ENCODE measurements around the gene INCA1. TPM values are rescaled to one million over a fixed set of nuclear protein-coding genes. Genes with fewer than 3 reads are reported as not detected.

The INCA1 gene, protein sequence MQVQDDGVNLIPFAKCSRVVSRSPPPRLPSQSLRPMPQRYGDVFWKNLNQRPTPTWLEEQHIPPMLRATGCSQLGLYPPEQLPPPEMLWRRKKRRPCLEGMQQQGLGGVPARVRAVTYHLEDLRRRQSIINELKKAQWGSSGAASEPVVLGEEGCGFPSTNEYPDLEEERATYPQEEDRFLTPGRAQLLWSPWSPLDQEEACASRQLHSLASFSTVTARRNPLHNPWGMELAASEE
- total RNA-seq (2014; rRNA removed; shearing (Covaris generic)), result 0.72 TPM in 1 of 2 replicates, not detected in the other

GRCh38 chr17:4997302-4998026, at the start of gene INCA1, which contains the start of gene KIF1C:
TSS of gene INCA1 (minus strand) at chr17:4997522. CDS start at chr17:4994437, 3,085 bp downstream.
TSS of gene KIF1C (plus strand) at chr17:4997950. CDS start at chr17:5000247, 2,297 bp downstream.

GRCh38 chr17:5035315-5035714, 38.0 kb upstream of the INCA1 start, which contains the start of gene SLC52A1:
TSS of gene SLC52A1 (minus strand) at chr17:5035426. CDS start at chr17:5034606, 820 bp downstream.

DNA sequence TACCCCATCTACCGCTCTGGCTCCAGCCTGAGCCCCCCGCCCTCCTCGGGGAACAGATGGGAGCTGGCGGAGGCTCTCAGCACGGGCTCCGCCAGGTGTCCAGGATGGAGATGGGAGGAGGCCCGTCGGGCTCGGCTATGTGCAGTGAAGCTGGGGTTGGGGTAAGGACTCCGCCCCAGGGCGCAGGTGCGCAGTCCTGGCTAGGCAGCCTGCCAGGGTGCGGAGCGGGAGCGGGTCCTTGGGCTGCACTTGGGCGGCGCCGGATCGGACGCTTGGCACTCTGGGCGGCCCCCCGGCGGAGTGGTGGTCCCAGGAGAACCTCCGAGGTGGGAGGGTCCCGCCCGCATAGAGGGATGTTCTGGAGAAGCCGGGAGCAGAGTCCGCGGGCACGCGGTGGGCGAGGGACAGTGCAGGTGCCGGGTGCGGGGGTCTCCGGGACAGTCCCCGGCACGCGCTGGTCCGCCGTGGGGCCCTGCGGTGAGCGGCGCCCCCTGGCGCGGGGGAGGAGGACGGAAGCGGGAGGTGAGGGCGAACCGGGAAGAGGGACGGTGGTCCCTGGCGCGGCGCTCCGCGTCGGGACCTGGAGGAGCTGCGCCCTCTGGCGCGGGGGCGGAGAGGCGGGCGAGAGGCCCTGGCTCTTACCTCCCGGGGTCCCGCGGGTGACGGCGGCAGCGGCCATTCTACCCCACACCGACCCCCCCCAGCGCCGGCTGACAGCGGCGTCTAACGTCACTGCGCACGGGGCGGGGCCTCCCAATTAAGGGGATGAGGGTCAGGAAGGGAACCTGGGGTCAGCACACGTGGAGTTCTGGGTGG, 10.2 kb downstream of the INCA1 start, which contains the start of gene CAMTA2:
Gene CAMTA2, minus strand, starts transcription at position 725 of the 816 bp plus-strand sequence. CDS start 1,453 bp downstream, outside the sequence.

DNA sequence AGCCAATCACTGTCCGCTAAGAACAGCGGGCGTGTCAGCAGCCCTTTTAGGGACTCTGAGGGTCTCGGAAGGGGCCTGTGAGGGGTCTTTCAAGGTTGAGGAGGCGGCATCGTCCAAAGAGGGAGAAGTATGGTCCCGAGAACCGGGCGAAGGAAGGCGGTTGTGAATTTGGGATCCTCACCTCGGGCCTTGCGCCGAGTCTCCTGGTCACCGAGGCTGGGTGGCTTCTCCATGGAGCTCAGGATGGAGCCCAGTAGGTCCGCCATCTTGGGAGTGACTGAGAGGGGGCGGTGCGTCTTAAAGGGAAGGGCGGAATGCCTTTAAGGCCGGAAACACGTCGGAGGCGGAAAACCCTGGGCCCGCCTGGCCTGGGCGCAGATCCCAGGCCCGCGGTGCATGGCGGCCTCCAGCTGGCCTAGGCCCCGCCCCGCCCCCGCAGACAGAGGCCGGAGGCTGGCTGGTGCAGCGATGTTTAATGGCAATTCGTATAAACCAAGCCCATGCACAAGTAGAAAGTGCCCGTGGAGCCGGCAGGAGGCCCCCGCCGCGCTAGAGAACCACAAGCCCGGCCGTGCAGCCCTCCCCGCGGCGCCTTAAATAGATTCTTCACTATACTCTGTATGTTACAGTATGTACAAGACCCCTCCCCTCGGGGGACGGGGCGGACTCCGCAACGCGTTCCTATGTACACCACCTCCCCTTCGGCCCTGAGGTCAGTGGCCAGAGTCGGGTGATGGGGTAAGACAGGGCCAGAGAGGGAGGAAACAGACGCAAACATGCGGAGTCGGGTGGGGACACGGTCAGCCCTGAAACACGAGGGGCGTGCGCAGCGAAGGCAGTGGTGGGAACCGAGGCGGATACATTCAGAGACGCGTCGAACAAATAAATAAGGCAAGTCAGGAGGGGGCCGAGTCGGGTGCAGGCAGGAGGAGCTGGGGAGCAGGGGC, 29.5 kb downstream of the INCA1 start, which contains the start of gene SPAG7:
Gene SPAG7, minus strand, starts transcription at position 279 of the 947 bp plus-strand sequence. Its CDS starts 13 bp downstream, at position 266.

GRCh38 chr17:4950746-4951204, 46.5 kb downstream of the INCA1 start, which contains the start of gene ENO3:
TSS of gene ENO3 (plus strand) at chr17:4951119. CDS start at chr17:4951830, 711 bp downstream.

GRCh38 chr17:4948166-4948930, 49.0 kb downstream of the INCA1 start, which contains the start of gene PFN1:
TSS of gene PFN1 (minus strand) at chr17:4948530. CDS start at chr17:4948394, 136 bp downstream.

DNA sequence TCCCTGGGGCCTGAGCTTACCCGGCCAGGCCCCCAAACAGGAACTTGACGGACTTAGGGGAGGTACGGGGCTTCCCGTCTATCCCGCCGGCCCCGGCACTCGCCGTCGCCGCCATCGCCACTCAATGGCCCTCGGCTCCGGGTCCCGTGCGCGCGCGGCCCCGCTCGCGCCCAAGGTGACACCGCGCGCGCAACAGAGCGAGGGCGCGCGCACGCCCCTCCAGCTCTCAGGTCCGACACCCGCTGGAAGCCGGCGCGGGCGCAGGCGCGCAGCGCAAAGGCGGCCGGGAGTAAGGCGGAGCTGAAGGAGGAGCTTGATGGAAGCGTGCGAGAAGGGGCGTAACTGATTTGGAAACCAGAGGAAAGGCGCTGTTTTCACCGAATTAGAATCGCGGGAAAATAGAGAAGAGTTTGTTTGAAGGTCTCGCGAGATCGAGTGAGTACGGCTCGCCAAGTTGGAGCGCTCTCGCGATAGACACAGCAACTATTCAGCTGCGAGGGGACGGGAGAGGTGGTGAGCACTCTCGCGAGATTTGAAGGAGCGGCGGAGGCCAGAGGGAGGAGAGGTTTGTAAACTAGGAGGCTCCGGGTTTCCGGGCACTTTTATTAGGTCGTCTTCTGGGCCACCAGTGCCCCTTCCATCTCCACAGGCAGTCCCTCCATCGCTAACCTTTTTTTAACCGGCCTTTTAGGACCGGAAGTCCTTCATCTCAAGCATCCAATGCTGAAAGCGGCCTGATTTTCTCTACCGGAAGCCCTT, 57.3 kb downstream of the INCA1 start, which contains the start of the genes RNF167 and SLC25A11:
Gene RNF167, plus strand, starts transcription at position 473 of the 759 bp plus-strand sequence. CDS start 642 bp downstream, outside the sequence.
Gene SLC25A11, minus strand, starts transcription at position 251 of the 759 bp plus-strand sequence. Its CDS starts 136 bp downstream, at position 115.

Small RNA genes within 50 kb of the gene (small RNA-seq; reads per million reads assigned to genes)
- not detected for gene MIR6864
- not detected for gene MIR6865

Other genes starting within 250 kb of the INCA1 start
- gene TM4SF5, start 225.6 kb downstream of the INCA1 start, total RNA-seq (2014; rRNA removed; shearing (Covaris generic)), result not detected in 2 replicates
- 0.26 TPM in 1 of 2 replicates, not detected in the other for gene VMO1, start 211.2 kb downstream of the INCA1 start, total RNA-seq (2014; rRNA removed; shearing (Covaris generic))
- gene GLTPD2, start 208.6 kb downstream of the INCA1 start, total RNA-seq (2014; rRNA removed; shearing (Covaris generic)), result not detected in 2 replicates
- 200 and 223 TPM in 2 replicates for gene PSMB6, start 201.4 kb downstream of the INCA1 start, total RNA-seq (2014; rRNA removed; shearing (Covaris generic))
- 19.5 and 26.8 TPM in 2 replicates for gene PLD2, start 190.4 kb downstream of the INCA1 start, total RNA-seq (2014; rRNA removed; shearing (Covaris generic))
- gene MINK1, start 164.2 kb downstream of the INCA1 start, total RNA-seq (2014; rRNA removed; shearing (Covaris generic)), result 33.7 and 33.8 TPM in 2 replicates
- 0.45 and 0.53 TPM in 2 replicates for gene C17orf107, start 98.0 kb downstream of the INCA1 start, total RNA-seq (2014; rRNA removed; shearing (Covaris generic))
- 0.19 and 0.38 TPM in 2 replicates for gene CHRNE, start 94.4 kb downstream of the INCA1 start, total RNA-seq (2014; rRNA removed; shearing (Covaris generic))
- gene GP1BA, start 65.2 kb downstream of the INCA1 start, total RNA-seq (2014; rRNA removed; shearing (Covaris generic)), result not detected in 2 replicates
- 83.0 and 86.7 TPM in 2 replicates for gene SLC25A11, start 57.5 kb downstream of the INCA1 start, total RNA-seq (2014; rRNA removed; shearing (Covaris generic))
- gene RNF167, start 57.3 kb downstream of the INCA1 start, total RNA-seq (2014; rRNA removed; shearing (Covaris generic)), result 43.8 and 50.1 TPM in 2 replicates
- 1,994 and 2,456 TPM in 2 replicates for gene PFN1, start 49.0 kb downstream of the INCA1 start, total RNA-seq (2014; rRNA removed; shearing (Covaris generic))
- 7.2 and 8.6 TPM in 2 replicates for gene ENO3, start 46.4 kb downstream of the INCA1 start, total RNA-seq (2014; rRNA removed; shearing (Covaris generic))
- 90.5 and 106 TPM in 2 replicates for gene SPAG7, start 29.7 kb downstream of the INCA1 start, total RNA-seq (2014; rRNA removed; shearing (Covaris generic))
- 25.6 and 46.7 TPM in 2 replicates for gene CAMTA2, start 9.8 kb downstream of the INCA1 start, total RNA-seq (2014; rRNA removed; shearing (Covaris generic))
- gene KIF1C, start 428 bp upstream of the INCA1 start, total RNA-seq (2014; rRNA removed; shearing (Covaris generic)), result 39.6 and 46.3 TPM in 2 replicates
- gene SLC52A1, start 37.9 kb upstream of the INCA1 start, total RNA-seq (2014; rRNA removed; shearing (Covaris generic)), result not detected in 2 replicates
- not detected in 2 replicates for gene ZFP3, start 80.9 kb upstream of the INCA1 start, total RNA-seq (2014; rRNA removed; shearing (Covaris generic))
- 19.4 and 20.4 TPM in 2 replicates for gene ZNF232, start 114.4 kb upstream of the INCA1 start, total RNA-seq (2014; rRNA removed; shearing (Covaris generic))
- gene USP6, start 118.5 kb upstream of the INCA1 start, total RNA-seq (2014; rRNA removed; shearing (Covaris generic)), result not detected in 2 replicates
- 16.3 and 17.7 TPM in 2 replicates for gene ZNF594, start 194.3 kb upstream of the INCA1 start, total RNA-seq (2014; rRNA removed; shearing (Covaris generic))
- not detected in 2 replicates for gene SCIMP, start 237.3 kb upstream of the INCA1 start, total RNA-seq (2014; rRNA removed; shearing (Covaris generic))

Measured in A375 (cell line).